PC-3 (cell line): ENCODE data around the gene LMTK3. TPM values are rescaled to one million over a fixed set of nuclear protein-coding genes. Genes with fewer than 3 reads are reported as not detected.

Experiments
- ATAC-seq: fragments of 200-7000 bp; cut with Tn5 transposase; 2 replicates; pipeline ENCODE4 v1.9.1; 2020; ENCODE audit warnings: mild to moderate bottlenecking, moderate library complexity
- BruUV-seq: library from RNA; stranded (reverse); fragments of 400-500 nt; replicated peaks from 2 replicates; lab custom pipeline; 2021; lab: Mats Ljungman, UMichigan
- CTCF ChIA-PET: fragments of 300-600 bp; sonication (Branson Sonifier 250); formaldehyde crosslinking; loops from one replicate; lab custom pipeline; 2022; ENCODE audit warnings: antibody characterized with exemption; lab: Charles Lee
- POLR2A ChIA-PET: fragments of 300-600 bp; sonication (Branson Sonifier 250); formaldehyde crosslinking; loops from one replicate; lab custom pipeline; 2022; ENCODE audit warnings: antibody characterized with exemption; ENCODE audit not compliant: unreplicated experiment; lab: Charles Lee
- DNase-seq: peaks from one replicate; pipeline ENCODE4 v3.0.0-alpha.2; 2015
- H2AFZ ChIP-seq: fragments of 300-600 bp; sonication (generic); 2 replicates; pipeline ENCODE4 v1.6.0; 2016; ENCODE audit warnings: antibody characterized with exemption, low read length
- H3F3A ChIP-seq: fragments of 300-600 bp; sonication (generic); one replicate; pipeline ENCODE4 v1.6.0; 2017; ENCODE audit warnings: antibody characterized with exemption, low read length, control low read depth, mild to moderate bottlenecking; ENCODE audit not compliant: unreplicated experiment
- H3K27ac ChIP-seq: fragments of 300-600 bp; sonication (generic); 2 replicates; pipeline ENCODE4 v1.5.1; 2016; ENCODE audit warnings: mild to moderate bottlenecking, low read length
- H3K27me3 ChIP-seq: fragments of 300-600 bp; sonication (generic); 2 replicates; pipeline ENCODE4 v1.6.1; 2016; ENCODE audit warnings: low read length, mixed read lengths
- H3K36me3 ChIP-seq: fragments of 300-600 bp; sonication (generic); 2 replicates; pipeline ENCODE4 v1.6.1; 2016; ENCODE audit warnings: low read depth, mixed run types, low read length, mixed read lengths
- H3K4me1 ChIP-seq: fragments of 300-600 bp; sonication (generic); 2 replicates; pipeline ENCODE4 v1.5.1; 2016; ENCODE audit warnings: low read length; ENCODE audit not compliant: insufficient read depth
- H3K4me2 ChIP-seq: fragments of 300-600 bp; sonication (generic); 2 replicates; pipeline ENCODE4 v1.6.0; 2016; ENCODE audit warnings: low read length
- H3K4me3 ChIP-seq: fragments of 300-600 bp; sonication (generic); 2 replicates; pipeline ENCODE4 v1.5.1; 2016; ENCODE audit warnings: mild to moderate bottlenecking, low read length, mixed read lengths
- H3K79me2 ChIP-seq: fragments of 300-600 bp; sonication (generic); 2 replicates; pipeline ENCODE4 v1.6.1; 2017; ENCODE audit warnings: low read length, mixed read lengths
- H3K9ac ChIP-seq: fragments of 300-600 bp; sonication (generic); 2 replicates; pipeline ENCODE4 v1.6.0; 2016; ENCODE audit warnings: mild to moderate bottlenecking, low read length
- H3K9me2 ChIP-seq: fragments of 300-600 bp; sonication (generic); replicated peaks from 2 replicates; pipeline ENCODE4 v1.6.1; 2016; ENCODE audit warnings: mixed run types, low read length, mixed read lengths
- H3K9me3 ChIP-seq: fragments of 300-600 bp; sonication (generic); 2 replicates; pipeline ENCODE4 v1.6.1; 2016; ENCODE audit warnings: low read length, mixed read lengths
- H4K20me1 ChIP-seq: fragments of 300-600 bp; sonication (generic); 2 replicates; pipeline ENCODE4 v1.6.1; 2016; ENCODE audit warnings: low read length, mixed read lengths
- CTCF ChIP-seq: fragments of 300-600 bp; sonication (generic); conservative IDR thresholded peaks from 2 replicates; pipeline ENCODE4 v1.5.1; 2017; ENCODE audit warnings: antibody characterized with exemption, low read depth, mild to moderate bottlenecking, low read length
- EZH2 ChIP-seq: fragments of 300-600 bp; sonication (generic); IDR thresholded peaks from one replicate; pipeline ENCODE4 v1.6.1; 2017; ENCODE audit warnings: antibody characterized with exemption, mild to moderate bottlenecking, low read length; ENCODE audit not compliant: unreplicated experiment
- EZH2phosphoT487 ChIP-seq: fragments of 300-600 bp; sonication (generic); IDR thresholded peaks from 2 replicates; pipeline ENCODE4 v1.6.1; 2018; ENCODE audit warnings: mild to moderate bottlenecking, antibody characterized with exemption, low read length, borderline replicate concordance
- intact Hi-C: fragments of 100-400 bp; cut with micrococcal nuclease; formaldehyde crosslinking; loops from 2 replicates; pipeline ENCODE4 v1.9.0; 2023
- total RNA-seq: library from RNA; depleted of rRNA; stranded (reverse); fragments of >200 nt; gene quantifications from 2 replicates; pipeline ENCODE4 v1.2.3, GENCODE V29; 2014

Gene LMTK3
- total RNA-seq, 1 experiment from 2014 or later, result 4.8 TPM

- Histone ChIP-seq H4K20me1 (no peaks in the 10 kb centered on the region), H3K27ac (no peak overlapping the region), H2AFZ (no peak overlapping the region), H3K9me2 (no peaks in the 10 kb centered on the region), H3K4me3 (no peak overlapping the region), H3K9me3 (no peaks in the 10 kb centered on the region), H3K9ac (no peak overlapping the region), H3F3A (no peaks in the 10 kb centered on the region), H3K79me2 (peaks cover 9% of the 10 kb centered on the region; the same call in 1 of the 2 replicates), H3K36me3 (peaks cover 7% of the 10 kb centered on the region; the same call in 1 of the 2 replicates), H3K4me2 (no peak overlapping the region), H3K4me1 (no peaks in the 10 kb centered on the region), H3K27me3 (no peaks in the 10 kb centered on the region)
- DNase-seq, result no peak
- intact Hi-C loops, result no loop called here
- no peak for TF ChIP-seq CTCF
- POLR2A ChIA-PET, result no interaction called here
- CTCF ChIA-PET, result no interaction called here
- no TSS peak for BruUV-seq
- ATAC-seq, result no peak
Observed at GRCh38 chr19:48456864-48457263, 54.8 kb downstream of the LMTK3 start.

- TF ChIP-seq EZH2 (no peak), EZH2phosphoT487 (no peak)
- Histone ChIP-seq H3K9ac (no peak overlapping the region), H3K4me2 (no peak overlapping the region), H3K27ac (no peak overlapping the region), H4K20me1 (no peaks in the 10 kb centered on the region), H3K4me3 (no peak overlapping the region), H3K4me1 (no peaks in the 10 kb centered on the region), H3K27me3 (no peaks in the 10 kb centered on the region), H3F3A (no peaks in the 10 kb centered on the region), H2AFZ (no peak overlapping the region), H3K9me2 (no peaks in the 10 kb centered on the region), H3K79me2 (peaks cover 9% of the 10 kb centered on the region; the same call in 1 of the 2 replicates), H3K9me3 (no peaks in the 10 kb centered on the region), H3K36me3 (peaks cover 15% of the 10 kb centered on the region; the same call in 1 of the 2 replicates)
- ChIA-PET CTCF (no interaction called here), POLR2A (no interaction called here)
- intact Hi-C loops, result no loop called here
- DNase-seq (no peak), ATAC-seq (no peak)
- BruUV-seq, result no TSS peak
Observed at GRCh38 chr19:48455908-48456562, 55.6 kb downstream of the LMTK3 start.

- H4K20me1 ChIP-seq, result no peaks in the 10 kb centered on the region
- H3K36me3 ChIP-seq, result peaks cover 22% of the 10 kb centered on the region
- intact Hi-C loops, result no loop called here
- H3K9me3 ChIP-seq, result no peaks in the 10 kb centered on the region
- H3F3A ChIP-seq, result no peaks in the 10 kb centered on the region
- no peak within 1 kb of the TSS for H3K9ac ChIP-seq
- no peak within 1 kb of the TSS for H3K4me2 ChIP-seq
- H2AFZ ChIP-seq, result no peak within 1 kb of the TSS
- H3K27me3 ChIP-seq, result no peaks in the 10 kb centered on the region
- DNase-seq (no peak), ATAC-seq (no peak)
- BruUV-seq, result no TSS peak
- TF ChIP-seq CTCF (no peak), EZH2phosphoT487 (no peak)
- ChIA-PET CTCF (no interaction called here), POLR2A (no interaction called here)
- no peaks in the 10 kb centered on the region for H3K4me1 ChIP-seq
- H3K4me3 ChIP-seq, result no peak within 1 kb of the TSS
- no peaks in the 10 kb centered on the region for H3K9me2 ChIP-seq
- peaks cover 9% of the 10 kb centered on the region; the same call in 1 of the 2 replicates for H3K79me2 ChIP-seq
- H3K27ac ChIP-seq, result no peak within 1 kb of the TSS
Observed at GRCh38 chr19:48455171-48455907, 56.3 kb downstream of the LMTK3 start, which contains the start of gene KCNJ14. KCNJ14 (plus strand) TSS chr19:48455574; CDS start chr19:48461725, 6,151 bp downstream.
